Activated CD4-positive, CD25-positive, alpha-beta regulatory T cell (primary cell): ENCODE data around the gene AQP3.
"Not testable (repeated sequence)": the region's sequence is repeated elsewhere in the genome, so short reads cannot be mapped to it uniquely, and the experiment has no call there.

ENCODE experiments used
- DNase-seq, 4 experiments: peaks; one replicate each; lab custom pipeline; 2025; lab: John Stamatoyannopoulos, UW

AQP3 gene

DNA sequence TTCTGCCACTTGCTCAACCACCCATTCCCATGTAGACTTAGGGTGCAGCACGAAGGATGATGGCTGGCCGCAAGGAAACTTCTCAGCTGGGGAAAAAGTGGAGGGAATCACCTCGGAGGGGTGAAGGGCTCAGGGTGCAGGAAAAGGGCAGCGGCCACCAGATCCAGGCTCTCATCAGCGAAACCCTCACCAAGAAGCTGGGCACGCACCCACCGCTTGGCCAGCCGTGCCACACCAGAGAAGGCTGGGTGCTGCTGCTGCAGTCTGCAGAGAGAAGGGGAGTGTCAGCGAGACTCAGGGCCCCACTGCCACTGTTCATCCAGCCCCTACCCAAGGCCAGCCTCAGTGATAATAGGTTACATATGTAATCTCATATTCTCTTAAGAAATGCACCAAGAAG, 17.7 kb upstream of the AQP3 start:
- DNase-seq, result no peak

GRCh38 chr9:33464045-33464636, 16.7 kb upstream of the AQP3 start:
- DNase-seq, result no peak

DNA sequence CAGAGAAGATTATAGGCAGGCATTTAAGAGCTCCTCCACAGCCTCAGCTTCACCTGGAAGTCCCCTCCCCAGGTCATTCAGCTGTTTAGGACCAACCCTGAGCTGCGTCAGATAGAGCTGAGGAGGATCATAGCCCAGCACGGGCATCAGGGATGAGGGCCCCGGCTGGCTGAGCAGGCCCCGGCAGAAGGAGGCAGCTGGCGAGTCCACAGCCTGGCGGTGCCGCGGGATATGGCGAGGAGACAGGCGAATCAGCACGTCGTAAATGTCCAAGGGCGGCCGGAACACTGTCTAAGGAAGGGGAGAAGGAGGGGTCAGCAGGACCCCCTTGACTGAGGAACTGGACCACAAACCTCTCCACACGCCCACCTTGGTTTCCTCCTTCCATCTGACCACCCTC, 15.8 kb upstream of the AQP3 start:
- DNase-seq, result no peak

DNA sequence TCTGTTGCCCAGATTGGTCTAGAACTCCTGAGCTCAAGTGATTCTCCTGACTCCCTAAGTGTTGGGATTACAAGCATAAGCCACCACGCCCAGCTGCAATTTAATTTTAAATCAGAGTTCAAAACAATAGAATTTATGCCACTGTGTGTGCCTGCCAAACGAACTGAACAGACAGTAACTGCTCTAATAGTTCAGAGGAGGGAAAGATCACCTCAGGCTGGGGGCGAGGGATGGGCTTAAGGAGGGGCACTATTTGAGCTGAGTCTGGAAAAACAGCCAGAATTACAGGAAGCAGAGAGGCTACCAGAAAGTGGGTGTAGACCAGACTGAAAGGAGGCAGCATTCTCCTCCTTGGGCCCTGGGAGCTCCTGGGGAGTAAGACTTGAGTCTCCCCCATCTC, 14.1 kb upstream of the AQP3 start:
- no peak for DNase-seq

DNA sequence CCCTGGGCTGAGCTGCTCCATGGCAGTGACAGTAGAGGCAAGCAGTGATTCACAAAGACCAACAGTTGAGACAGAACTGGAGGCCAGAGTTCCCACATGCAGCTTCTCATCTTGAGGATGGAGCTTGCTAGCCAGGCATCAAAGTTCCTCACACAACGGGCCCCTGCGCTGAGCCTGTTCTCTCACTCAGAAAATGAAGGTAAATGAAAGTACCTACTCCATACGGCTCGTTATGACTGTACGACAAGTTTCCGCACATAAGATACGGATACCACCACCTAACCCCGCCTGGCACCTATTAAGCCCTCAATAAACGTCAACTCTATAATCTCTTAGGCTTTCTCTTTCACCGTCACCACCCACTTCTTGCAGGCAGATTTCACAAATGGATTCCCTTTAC, 13.5 kb upstream of the AQP3 start:
- DNase-seq, result no peak

GRCh38 chr9:33459115-33459514, 11.7 kb upstream of the AQP3 start:
- DNase-seq, result no peak

- DNase-seq, result peak; percentile 18 to 47 (median 46)
Measured at GRCh38 chr9:33458444-33458843, 11.1 kb upstream of the AQP3 start.

DNA sequence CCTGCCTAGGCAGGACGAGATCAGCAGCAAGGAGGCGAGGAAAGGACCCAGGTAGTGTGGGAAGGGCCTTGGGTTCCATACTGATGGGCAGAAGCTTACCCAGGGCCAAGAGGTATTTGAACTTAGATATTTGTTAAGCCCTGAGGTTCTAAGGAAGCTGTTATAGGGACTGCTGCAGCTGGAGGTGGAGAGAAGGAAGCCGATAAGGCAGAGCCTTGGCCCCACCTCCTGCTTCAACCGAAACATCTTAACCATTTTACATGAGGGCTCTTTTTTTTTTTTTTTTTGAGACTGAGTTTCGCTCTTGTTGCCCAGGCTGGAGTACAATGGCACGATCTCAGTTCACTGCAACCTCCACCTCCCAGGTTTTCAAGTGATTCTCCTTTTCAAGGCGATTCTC, 8.6 kb upstream of the AQP3 start:
- no peak for DNase-seq

DNA sequence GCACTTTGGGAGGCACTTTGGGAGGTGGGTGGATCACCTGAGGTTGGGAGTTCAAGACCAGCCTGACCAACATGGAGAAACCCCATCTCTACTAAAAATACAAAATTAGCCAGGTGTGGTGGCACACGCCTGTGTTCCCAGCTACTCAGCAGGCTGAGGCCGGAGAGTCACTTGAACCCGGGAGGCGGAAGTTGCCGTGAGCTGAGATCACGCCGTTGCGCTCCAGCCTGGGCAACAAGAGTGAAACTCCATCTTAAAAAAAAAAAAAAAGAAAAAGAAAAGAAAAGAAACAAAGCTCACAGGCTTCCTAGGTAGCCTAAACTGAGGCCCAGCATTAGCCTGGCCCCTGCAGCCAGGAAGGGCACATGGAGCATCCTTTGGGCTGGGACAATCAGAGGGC, 8.1 kb upstream of the AQP3 start:
- not testable (repeated sequence) for DNase-seq

- DNase-seq, result not testable (repeated sequence)
Measured at GRCh38 chr9:33454661-33455026, 7.3 kb upstream of the AQP3 start.

DNA sequence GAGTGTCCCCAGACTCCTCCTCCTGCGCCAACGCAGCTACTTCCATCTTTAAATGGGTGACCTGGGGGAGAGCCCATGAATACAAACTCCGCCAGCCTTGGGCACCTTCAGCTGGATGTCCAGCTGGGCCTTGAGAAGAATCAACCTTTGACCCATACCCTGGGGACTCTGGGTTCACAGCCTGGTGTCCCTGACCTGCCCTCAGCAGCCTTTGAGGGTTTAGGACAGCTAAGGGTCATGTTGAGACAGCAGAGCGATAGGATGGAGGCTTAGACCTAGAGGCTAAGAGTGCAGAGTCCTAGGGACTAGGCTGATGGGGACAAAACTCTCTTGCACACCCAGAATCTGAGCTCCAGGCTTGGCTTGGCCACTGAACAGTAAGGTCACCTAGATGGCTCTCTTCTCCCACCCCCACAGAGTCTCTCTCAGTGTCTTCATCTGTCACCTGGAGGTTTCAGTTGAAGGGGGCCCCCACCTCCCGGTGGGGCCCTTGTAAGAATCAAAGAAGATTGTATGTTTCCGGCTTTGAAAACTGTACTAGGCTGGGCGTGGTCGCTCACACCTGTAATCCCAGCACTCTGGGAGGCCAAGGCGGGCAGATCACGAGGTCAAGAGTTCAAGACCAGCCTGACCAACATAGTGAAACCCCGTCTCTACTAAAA, 6.7 kb upstream of the AQP3 start:
- DNase-seq, result no peak

DNA sequence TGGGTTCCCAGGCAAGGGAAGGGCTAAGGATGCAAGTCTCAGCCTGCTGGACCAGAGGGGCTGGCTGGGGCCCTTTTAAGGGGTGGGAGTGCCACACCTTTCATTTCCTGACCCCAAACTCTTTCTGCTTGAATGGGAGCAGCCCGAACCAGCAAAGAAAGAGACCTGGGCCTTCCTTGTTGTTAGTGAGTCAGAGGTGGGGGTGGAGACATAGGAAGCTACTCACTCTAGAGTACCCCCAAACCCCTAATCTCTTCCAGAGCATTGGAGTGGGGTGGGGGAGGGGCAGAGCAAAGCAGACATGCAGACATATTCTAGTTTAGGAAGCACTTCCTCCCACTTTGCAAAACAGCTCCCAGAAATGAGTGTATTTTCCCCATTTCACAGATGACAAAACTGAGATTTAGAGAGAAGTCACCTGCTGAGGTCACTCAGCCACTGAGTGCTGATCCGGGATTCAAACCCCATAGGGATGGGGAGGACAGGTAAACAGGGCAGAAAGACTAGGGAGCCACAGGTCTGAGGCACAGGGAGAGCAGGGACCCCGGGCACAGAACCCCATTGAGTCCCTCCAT, 6.0 kb upstream of the AQP3 start:
- no peak for DNase-seq

DNA sequence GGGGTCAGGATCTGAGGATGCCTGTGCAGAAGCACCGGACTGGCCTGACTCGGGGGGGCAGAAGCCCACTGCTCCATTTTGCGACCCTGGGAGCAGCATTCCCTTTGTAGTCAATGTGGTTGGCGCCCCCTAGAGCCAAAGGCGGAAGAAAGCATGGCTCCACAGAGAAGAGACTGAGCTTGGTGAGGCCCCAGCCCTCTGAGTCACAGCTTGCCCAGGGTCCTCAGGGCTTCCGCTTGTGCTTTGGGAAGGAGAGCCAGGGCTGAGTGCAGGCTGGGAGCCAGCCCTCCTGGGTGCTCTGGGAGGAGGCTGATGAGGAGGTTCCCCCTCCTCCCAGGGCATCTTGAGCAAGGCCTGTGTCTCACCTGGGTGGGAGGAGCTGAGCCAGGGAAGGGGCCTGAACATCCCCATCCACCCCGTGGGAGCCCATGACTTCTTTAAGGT, 5.5 kb upstream of the AQP3 start:
- DNase-seq, result peak in 1 of 4 experiments; percentile 15

DNA sequence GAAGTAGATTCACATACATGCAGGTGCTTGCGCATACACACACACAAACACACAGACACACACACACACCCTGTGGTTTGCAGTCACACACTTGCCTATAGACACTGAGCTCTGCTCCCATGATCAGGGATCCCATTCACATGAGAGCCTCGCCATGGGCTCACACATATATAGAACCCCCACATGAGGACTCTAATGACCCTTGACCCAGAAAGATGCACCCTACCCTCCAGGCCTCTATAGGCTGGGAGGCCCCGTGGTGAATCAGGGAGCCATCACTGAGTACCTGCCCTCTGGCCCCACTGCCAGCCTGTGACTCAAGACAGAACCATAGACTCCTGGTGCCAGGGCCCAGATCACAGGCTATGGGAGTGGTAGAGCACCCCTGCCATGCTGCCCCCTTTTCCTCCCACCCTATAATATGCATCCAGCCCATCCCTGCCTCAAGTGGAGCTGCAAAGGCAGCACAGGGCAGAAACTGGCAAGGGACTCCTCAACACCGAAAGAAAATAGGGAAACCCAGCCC, 3.3 kb upstream of the AQP3 start:
- no peak for DNase-seq

DNA sequence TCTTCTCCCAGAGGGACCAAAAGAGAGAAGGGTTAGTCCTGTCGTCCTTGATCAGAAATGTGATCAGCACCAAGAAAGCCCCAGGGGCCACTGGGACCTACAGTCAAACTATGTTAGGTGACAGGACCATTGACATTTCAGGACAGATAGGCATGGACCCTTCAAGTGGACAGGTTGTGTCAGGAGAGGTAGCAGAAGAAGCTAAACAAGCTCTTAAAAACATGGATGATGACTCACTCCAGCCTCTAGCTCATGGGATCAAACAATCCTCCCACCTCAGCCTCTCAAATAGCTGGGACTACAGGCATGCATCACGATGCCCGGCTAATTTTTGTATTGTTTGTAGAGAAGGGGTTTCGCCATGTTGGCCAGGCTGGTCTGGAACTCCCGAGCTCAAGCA, 2.3 kb upstream of the AQP3 start:
- no peak for DNase-seq

DNA sequence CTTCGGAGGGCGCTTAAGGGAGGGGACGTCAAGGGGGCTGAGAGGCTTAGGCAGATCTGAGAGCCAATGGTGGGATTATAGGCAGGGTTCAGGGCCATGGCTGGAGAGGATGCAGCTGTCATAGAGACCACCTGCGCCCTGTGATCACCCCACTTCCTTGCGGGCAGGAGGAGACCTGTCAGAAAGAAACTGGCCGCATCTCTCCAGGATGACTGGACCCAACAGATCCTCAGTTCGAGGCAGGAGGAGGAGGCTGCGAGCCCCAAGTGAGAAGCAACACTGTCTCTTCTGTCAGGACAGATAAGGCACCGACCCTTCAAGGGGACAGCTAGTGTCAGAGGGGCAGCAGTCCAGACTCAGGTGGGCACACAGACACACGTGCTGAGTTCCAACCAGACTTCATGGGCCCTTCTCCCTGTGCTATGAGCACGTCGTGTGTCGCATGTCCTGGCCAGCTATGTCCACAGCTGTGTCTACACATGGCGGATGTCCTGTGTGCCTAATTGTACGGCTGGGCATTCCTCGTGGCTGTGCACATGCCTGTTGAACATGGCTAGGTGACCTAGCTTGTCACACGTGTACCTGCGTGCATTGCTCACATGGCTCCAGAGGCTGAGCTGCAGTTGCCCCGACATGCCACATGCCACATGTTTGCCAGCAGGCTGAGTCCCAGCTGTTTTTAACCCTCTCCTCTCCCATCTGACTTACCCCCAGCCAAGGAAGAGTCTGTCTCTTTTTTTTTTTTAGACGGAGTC, 583 bp upstream of the AQP3 start:
- no peak for DNase-seq

DNA sequence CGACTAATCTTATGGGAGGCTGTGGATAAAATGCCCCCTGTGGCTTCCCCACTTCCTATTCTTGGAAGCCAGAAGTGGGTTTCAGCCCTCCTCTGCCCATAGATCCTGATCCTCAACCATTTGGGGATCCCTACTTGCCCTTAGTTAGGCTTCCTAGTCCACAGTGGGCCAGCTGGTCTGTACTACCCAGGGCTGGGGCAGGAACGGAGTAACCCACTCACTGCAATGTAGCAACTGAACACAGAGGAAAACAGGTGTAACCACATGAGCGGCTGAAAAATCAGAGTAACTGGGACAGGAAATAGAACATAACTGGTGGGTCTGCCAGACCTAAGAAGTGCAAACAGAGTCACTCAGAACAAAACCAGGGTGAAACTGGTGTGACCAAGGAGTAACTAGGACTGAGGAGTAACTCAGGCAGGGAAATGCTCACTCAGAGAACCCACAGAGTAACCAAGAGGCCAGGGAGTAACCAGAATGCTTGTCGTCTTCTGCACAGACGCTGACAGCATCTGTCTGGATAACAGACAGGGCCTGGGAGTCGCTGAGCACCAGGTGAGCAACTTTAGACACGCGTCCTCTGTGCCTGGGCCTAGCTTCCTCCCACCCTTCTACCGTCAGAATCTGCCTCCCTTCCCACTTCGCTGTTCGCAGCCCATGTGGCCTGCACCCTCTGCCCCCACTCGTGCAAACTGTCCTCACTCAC, 1.0 kb downstream of the AQP3 start:
- no peak for DNase-seq

GRCh38 chr9:33445389-33446239, 1.8 kb downstream of the AQP3 start:
- DNase-seq, result no peak

- no peak for DNase-seq
Measured at GRCh38 chr9:33443464-33444154, 3.8 kb downstream of the AQP3 start.

DNA sequence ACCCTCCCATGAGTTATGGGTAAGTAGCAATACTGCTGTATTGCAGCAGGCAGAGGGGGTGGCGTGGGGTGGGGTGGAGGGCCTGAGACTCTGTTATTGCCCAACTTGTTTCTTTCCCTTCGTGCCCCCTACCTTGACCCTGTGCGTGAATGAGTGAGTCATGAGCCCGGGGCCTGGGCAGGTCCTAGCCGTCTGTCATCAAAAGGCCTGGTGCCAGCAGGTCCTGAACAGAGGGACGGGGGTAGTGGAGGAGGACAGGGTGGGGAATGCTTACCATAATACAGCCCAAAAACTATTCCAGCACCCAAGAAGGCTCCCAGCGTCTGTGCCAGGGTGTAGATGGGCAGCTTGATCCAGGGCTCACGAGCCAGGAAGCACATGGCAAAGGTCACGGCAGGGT, 4.3 kb downstream of the AQP3 start:
- no peak for DNase-seq

GRCh38 chr9:33442125-33442524, 5.3 kb downstream of the AQP3 start:
- DNase-seq, result no peak
